ENCODE results near the gene NRG3.

DNA sequence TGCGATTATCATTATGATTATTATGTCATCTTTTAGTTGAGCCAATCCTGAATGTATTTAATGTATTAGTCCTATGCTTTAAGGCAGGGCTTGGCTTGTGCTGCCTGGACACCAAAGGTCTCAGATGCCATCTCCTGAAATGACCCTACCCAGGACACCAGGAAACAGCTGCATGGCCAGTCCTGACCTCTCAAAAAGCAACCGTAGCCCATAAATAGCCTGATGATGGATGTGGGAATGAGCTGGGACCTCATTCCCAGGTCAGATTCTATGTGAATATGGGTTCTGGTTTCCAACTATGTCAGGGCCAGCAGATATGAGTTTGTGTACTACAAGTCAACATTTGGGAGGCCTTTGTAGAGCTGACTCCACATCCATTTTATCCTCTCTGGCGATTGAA is 438.4 kb downstream of the NRG3 start:
- no peak for TF ChIP-seq ZNF274 (IDR thresholded peaks at IDR 0.05; ENCODE audit: low read depth, low read length)
- TF ChIP-seq YY1 (IDR thresholded peaks at IDR 0.05; ENCODE audit: insufficient read depth, insufficient read length), result no peak

Data from NT2/D1 (cell line).